HFF-Myc (cell line): ENCODE data around the gene NTSR1.

Experiments used
- DNase-seq: peaks from one replicate; pipeline ENCODE4 v3.0.0-alpha.2; 2011; ENCODE audit warnings: low read depth; ENCODE audit errors: extremely low read depth
- H3K4me3 ChIP-seq: replicated peaks from 2 replicates; pipeline ENCODE4 v1.5.1; 2011; ENCODE audit warnings: low read depth, mild to moderate bottlenecking, control low read depth, low read length
- CTCF ChIP-seq: IDR thresholded peaks from 2 replicates; pipeline ENCODE4 v1.5.1; 2012; ENCODE audit warnings: mild to moderate bottlenecking, low read depth, low read length, control low read depth; ENCODE audit errors: missing control alignments

The NTSR1 gene

DNA sequence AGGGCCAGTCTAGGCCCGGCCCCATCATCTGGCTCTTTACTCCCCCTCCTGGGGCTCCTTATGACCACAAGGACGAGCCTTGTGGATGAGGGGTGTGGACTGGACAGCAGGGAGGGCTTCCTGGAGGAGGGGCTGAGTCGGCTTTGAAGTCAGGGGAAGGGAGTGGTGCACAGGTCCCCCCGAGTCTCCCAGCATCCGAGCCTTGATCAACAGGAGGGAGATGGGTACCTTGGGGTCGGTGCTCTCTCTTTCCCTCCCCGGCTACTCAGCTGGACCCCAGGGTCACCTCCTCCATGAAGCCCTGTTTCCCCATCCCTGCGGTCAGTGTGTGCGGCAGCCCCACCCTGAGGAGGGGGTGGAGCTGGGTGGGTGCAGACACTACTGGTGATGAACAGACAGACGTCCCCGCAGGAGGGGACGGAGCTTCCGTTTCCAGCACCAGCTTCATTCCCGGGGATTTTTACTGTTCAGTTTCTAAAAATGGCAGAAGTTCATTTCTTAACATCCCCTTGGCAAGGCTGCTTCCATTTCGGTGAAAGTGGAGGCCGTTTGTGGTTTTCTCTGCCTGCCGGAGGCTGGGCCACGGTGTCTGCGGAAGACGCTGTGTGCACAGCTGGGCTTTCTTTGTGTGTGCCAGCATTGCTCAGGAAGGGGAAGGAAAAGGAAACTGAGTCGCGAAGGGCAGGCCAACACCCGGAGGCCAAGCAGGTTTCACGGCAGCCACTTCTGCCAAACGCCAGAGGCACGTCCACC, 19.6 kb downstream of the NTSR1 start:
- H3K4me3 ChIP-seq: no peak overlapping the region
- DNase-seq: no peak
- no peak for TF ChIP-seq CTCF

DNA sequence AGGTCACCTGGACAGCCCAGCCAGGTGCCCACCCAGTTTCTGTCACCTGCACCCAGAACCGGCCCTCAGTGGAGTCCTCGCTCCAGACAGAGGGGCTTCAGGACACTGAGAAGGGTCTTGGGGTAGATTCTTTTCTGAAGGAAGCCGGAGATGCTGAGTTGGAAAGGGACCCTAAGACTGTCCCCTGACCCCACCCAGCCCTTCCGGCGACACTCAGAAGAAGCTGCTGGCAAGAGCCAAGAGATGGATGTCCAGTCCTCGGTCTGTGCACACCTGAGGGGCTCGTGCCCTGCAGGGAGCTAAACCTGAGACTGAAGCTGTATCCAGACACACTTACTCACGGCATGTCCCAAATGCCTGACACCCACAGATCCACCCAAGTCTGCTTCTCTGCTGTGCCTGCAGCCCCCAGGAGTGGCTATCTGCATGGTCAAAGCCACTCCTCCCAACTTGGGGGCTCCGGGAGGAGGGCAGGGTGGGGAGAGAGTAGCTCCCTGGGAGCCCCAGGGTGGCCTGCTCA, 20.2 kb downstream of the NTSR1 start:
- no peak for TF ChIP-seq CTCF
- DNase-seq: no peak
- no peak overlapping the region for H3K4me3 ChIP-seq

DNA sequence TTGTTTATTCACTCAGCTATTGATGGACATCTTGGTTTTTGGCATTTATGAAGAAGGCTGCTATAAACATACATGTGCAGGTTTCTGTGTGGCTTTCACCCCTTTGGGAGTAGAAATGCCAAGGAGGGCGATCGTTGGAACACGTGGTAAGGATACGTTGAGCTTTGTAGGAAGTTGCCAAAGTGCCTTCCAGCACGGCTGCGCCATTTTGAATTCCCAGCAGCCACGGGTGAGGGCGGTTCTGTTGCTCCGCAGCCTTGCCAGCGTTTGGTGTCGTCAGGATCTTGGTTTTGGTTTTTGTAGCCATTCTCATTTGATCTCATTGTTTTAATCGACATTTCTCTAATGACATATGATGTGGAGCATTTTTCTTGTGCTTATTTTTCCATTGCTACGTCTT, 21.8 kb downstream of the NTSR1 start:
- no peak for DNase-seq
- no peak overlapping the region for H3K4me3 ChIP-seq
- no peak for TF ChIP-seq CTCF

DNA sequence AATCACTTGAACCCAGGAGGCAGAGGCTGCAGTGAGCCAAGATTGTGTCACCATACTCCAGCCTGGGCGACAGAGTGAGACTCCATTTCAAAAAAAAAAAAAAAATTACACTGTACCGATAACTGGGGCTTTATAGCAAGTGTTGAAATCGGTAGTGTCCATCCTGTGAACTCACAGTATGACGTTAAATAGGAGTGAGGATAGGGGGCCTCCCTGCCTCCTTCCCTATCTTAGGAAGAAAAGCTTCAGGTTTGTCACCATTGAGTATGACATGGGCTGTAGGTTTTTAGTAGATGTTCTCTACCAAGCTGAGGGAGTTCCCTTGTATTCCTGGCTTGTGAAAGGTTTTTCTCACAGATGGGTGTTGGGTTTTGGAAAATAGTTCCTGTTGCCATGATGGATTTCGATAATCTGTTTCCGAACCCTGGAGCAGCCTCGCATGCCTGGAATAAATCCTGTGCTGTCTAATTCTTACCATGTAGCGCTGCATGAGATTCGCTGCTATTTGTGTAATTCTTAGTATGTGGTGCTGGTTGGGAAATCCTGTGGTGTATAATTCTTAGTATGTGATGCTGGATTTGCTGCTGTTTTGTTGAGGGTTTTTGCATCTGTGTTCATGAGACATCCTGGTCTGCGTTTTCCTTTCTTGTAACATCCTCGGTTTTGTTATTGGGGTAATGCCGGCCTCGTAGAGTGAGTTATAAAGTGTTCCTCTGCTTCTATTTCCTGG, 23.6 kb downstream of the NTSR1 start:
- H3K4me3 ChIP-seq: no peak overlapping the region
- TF ChIP-seq CTCF: no peak
- no peak for DNase-seq

DNA sequence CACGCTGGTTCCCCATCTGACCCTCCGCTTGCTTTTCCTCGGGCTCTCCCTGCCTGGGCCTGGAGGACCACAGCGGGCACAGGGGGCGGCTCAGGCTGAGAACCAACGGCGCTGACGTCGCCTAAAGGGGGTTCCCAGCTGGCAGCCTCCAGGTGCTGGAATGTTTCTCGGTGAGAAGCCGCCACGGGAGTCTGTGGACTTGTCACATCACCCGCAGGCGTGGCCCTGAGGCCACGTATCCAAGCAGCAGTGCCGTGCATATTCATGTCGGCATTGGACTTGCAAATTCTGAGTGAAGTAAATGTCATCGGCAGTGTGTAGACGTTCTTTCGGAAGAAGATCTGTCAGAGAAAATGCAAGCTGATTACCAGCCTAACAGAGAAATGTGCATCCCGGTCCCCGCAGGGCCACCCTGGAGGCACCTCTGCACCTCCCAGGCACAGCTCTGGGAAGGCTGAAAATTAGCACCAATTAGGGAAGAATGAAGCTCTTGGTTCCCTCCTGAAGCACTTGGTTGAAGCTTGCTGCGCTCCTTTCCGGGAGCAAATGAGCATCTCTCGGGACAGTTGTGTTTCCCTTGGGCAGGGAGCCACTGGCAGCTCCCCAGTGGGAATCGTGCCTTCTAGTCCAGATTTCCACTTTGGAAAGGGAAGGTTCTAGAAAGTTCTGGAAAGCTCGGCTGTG, 24.3 kb downstream of the NTSR1 start:
- H3K4me3 ChIP-seq: no peak overlapping the region
- no peak for DNase-seq
- no peak for TF ChIP-seq CTCF

DNA sequence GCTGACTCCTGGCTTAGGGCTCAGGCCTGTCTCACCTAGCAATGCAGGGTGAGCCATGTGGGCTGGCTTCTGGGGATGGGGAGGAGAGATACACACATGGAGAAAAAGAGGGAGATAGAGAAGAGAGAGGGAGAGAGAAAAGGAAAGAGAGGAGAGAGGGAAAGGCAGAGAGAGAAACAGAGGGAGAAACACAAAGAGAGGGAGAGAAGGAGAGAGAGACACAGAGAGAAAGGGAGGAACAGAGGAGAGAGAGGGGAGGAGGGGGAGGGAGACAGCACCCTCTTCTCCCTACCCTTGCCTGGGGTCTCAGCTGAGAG, 24.8 kb downstream of the NTSR1 start:
- no peak overlapping the region for H3K4me3 ChIP-seq

More for the DNA sequence above, 24.8 kb downstream of the NTSR1 start:
- no peak for DNase-seq
- no peak for TF ChIP-seq CTCF
